GM19239 (cell line): ENCODE data around the gene PSME2.

Source experiments
- DNase-seq: peaks from one replicate; pipeline ENCODE4 v3.0.0; 2011; ENCODE audit warnings: low spot score; ENCODE audit not compliant: insufficient read length
- FAIRE-seq: peaks from 2 replicates; lab custom pipeline; 2011; peaks lifted over from hg19 to GRCh38; lab: Jason Lieb, UNC

Gene PSME2

GRCh38 chr14:24179961-24180796 lies 33.8 kb upstream of the PSME2 start:
- DNase-seq (no peak), FAIRE-seq (no peak)

GRCh38 chr14:24179294-24179960 lies 33.0 kb upstream of the PSME2 start:
- FAIRE-seq = no peak

GRCh38 chr14:24178399-24179178 lies 32.2 kb upstream of the PSME2 start:
- no peak for FAIRE-seq
- DNase-seq = no peak

More at GRCh38 chr14:24179294-24179960, 33.0 kb upstream of the PSME2 start:
- DNase-seq = no peak

- FAIRE-seq = no peak
- no peak for DNase-seq
These were observed 31.5 kb upstream of the PSME2 start for GRCh38 chr14:24177891-24178290.

- FAIRE-seq = no peak
- DNase-seq = no peak
These were observed 30.8 kb upstream of the PSME2 start for GRCh38 chr14:24177041-24177825.

- FAIRE-seq (no peak), DNase-seq (no peak)
These were observed 30.2 kb upstream of the PSME2 start for GRCh38 chr14:24176599-24176998.

GRCh38 chr14:24172871-24173281 lies 26.5 kb upstream of the PSME2 start:
- DNase-seq = no peak
- FAIRE-seq = no peak

GRCh38 chr14:24172261-24172860 lies 26.0 kb upstream of the PSME2 start:
- DNase-seq (no peak), FAIRE-seq (no peak)

DNA sequence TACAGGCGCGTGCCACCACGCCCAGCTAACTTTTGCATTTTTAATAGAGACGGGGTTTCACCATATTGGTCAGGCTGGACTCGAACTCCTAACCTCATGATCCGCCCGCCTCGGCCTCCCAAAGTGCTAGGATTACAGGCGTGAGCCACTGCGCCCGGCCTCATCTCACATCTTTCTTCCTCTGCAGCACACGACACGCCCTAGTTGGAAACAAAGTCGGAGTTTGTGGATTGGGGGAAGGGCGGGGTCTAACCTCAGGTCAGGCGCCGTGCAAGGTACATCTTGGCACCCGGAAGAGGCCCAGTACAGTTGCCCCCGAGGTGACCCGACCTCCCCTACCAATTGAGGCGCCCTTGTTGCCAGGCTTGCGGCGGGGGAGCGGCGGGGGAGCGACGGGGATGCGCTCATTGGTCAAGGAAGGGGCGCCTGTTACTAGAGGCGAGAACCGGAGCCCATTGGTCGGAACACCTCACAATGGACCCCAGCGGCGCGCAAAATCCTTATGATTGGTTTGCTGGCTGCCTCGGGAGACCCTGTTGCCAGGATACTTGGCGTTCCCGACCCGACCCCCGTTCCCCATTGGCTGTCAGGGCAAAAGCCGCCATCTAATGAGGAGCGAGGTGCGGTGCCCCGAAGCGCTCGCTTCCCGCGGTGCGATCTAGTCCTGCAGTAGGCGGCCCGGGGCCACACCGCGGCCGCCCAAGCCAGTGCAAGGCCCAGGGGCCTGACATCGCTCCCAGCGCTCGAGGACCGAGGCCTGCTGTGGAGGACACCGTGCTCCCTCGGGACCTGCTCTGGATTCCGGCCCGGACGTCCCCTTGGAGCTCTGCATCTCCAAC lies 25.2 kb upstream of the PSME2 start, which contains the start of gene REC8:
Gene REC8 (plus strand): TSS at position 659 of the 839 bp plus-strand sequence. CDS start 473 bp downstream, outside the sequence.
- FAIRE-seq = peak; percentile 79
- peak; percentile 85 for DNase-seq

GRCh38 chr14:24167469-24168114 lies 21.2 kb upstream of the PSME2 start:
- FAIRE-seq (no peak), DNase-seq (no peak)

DNA sequence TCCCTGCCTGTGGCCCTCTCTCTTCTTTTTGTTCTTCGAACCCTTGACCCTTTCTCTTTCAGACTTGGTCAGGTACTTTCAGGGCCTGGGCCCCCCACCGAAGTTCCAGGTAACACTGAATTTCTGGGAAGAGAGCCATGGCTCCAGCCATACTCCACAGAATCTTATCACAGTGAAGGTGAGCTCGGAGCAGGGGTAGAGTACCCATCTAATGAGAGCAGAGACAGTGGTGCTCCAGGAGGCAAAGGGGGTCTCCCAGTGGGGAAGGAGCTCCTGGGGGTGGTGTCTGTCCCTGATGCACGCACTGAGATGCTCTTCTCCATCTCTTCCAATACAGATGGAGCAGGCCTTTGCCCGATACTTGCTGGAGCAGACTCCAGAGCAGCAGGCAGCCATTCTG lies 19.4 kb upstream of the PSME2 start:
- no peak for FAIRE-seq
- DNase-seq = no peak

GRCh38 chr14:24164518-24164991 lies 18.1 kb upstream of the PSME2 start:
- FAIRE-seq (no peak), DNase-seq (no peak)

GRCh38 chr14:24162093-24162492 lies 15.7 kb upstream of the PSME2 start:
- no peak for FAIRE-seq

GRCh38 chr14:24160850-24161804 lies 14.7 kb upstream of the PSME2 start, which contains the start of gene IRF9:
TSS of gene IRF9 (plus strand) at chr14:24161265. CDS start at chr14:24162145, 880 bp downstream.
- DNase-seq = peak; percentile 83
- peak; percentile 99 for FAIRE-seq

More at GRCh38 chr14:24162093-24162492, 15.7 kb upstream of the PSME2 start:
- no peak for DNase-seq

GRCh38 chr14:24160499-24160849 lies 14.1 kb upstream of the PSME2 start:
- no peak for FAIRE-seq
- no peak for DNase-seq

DNA sequence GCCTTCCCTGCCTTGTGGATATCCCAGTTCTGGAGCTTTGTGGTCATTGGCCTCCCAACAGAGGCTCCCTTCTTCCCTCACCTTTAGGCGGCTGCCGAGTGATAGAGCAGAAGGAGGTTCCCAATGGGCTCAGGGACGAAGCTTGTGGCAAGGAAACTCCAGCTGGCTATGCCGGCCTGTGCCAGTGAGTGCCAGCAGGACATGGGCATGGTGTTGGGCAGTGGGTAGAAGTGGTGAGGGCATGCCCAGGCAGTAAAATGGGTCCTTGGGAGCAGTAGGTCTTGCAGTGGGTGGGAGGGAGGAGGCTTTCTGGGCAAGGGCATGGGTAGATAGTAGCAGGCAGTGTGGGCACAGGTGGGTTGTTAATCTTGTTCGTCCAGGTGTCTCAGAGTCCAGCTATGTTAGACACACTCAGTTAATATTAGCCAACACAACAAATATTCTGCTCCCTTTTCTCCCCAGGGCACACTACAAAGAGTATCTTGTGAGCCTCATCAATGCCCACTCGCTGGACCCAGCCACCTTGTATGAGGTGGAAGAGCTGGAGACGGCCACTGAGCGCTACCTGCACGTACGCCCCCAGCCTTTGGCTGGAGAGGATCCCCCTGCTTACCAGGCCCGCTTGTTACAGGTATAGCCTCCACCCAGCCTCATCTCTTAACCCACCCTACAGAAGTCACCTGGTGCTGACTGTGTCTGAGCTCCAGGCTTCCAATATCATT lies 13.5 kb upstream of the PSME2 start:
- FAIRE-seq = no peak

More for the DNA sequence above, 13.5 kb upstream of the PSME2 start:
- DNase-seq = no peak
